Measurements from ENCODE around the gene CNNM3.
A peak's percentile ranks its signal among the peaks of the same experiment; 100 is the strongest.

Gene CNNM3

DNA sequence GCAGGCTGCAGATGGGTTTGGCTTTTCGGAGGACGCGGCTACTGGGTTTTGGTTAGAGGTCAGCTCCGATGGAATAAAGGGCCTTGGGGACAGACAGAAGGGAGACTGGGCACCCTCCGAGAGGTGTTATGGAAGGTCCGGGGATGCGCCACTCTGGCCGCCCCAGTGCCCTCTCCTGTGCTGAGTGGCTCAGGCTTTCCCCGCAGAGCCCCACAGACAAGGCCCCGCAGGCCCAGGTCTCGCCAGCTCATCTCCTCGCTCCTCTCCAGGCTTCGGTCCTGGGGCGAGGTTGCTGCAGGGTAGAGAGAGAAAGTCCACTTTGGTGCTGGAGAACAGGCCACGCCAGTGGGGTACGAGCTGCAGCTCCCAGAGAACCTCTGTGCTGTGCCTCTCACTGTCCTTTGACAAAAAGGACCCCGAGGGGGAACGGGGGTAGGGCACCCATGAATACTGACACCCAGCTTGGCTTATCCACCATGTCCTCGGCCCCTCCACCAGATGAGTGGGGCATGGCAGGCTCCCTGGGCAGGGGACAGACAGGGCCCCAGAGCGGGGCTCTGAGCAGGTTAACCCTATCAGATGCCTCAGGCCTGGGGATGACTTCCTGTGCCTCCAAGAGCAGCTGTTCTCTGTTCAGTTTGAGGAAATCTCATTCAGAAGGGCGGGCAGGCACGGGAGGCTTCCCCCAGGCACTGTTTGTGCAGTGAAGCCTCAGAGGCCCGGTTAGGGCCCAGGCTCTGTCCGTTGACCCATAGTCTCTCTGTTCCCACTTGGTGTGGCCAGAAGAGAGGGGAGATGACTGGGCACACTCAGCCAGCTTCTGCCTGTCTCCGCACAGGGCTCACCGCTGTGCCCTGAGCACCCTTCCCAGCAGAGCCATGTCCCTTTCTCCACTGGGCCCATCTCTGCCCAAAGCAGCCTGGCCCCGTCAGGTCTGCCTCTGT lies 15.7 kb upstream of the CNNM3 start:
- peaks cover 13 to 42% of the 10 kb centered on the region in 2 experiments for H3K36me3 ChIP-seq (ENCODE audit: control insufficient read depth in 1 of 2, insufficient read depth in 2 of 2, low read depth in 1 of 2, low read length in 2 of 2)
- no peak overlapping the region for H2BK120ac ChIP-seq (ENCODE audit: low read depth, low read length)
- no peaks in the 10 kb centered on the region for H3K27me3 ChIP-seq (ENCODE audit: control insufficient read depth in 1 of 2, insufficient read depth in 1 of 2, low read length in 2 of 2)
- no peak overlapping the region for H3K4ac ChIP-seq (ENCODE audit: low read depth in 1 of 2, low read length in 2 of 2)
- no peak overlapping the region for H2AFZ ChIP-seq (ENCODE audit: low read depth, low read length)
- H3K4me1 ChIP-seq (ENCODE audit: control insufficient read depth, insufficient read depth, low read depth, low read length), result peaks cover 7% of the 10 kb centered on the region
- no peak overlapping the region for H3K18ac ChIP-seq (ENCODE audit: low read depth in 1 of 2, low read length in 2 of 2)
- no peaks in the 10 kb centered on the region for H3K9me3 ChIP-seq (ENCODE audit: control insufficient read depth, low read length)
- H3K4me2 ChIP-seq (ENCODE audit: low read length, poor library complexity, severe bottlenecking), result no peak overlapping the region
- H3K23ac ChIP-seq (ENCODE audit: low read length in 2 of 2), result no peak overlapping the region
- DNase-seq, result no peak
- no peak overlapping the region for H2AK5ac ChIP-seq (ENCODE audit: low read length, severe bottlenecking)
- peak overlapping the region in 1 of 2 experiments; percentile 45 for H3K14ac ChIP-seq (ENCODE audit: low read length in 2 of 2)
- H4K8ac ChIP-seq (ENCODE audit: low read length), result peak overlapping the region; percentile 45
- H3K9ac ChIP-seq (ENCODE audit: low read length), result no peak overlapping the region
- H2BK15ac ChIP-seq (ENCODE audit: low read depth, poor library complexity, severe bottlenecking), result no peak overlapping the region
- no peak overlapping the region for H2BK5ac ChIP-seq (ENCODE audit: low read depth, low read length, poor library complexity, severe bottlenecking)
- peak overlapping the region; percentile 43 for H4K91ac ChIP-seq (ENCODE audit: low read length)
- H3K79me1 ChIP-seq (replicated peaks; ENCODE audit: low read length, poor library complexity, severe bottlenecking), result peaks cover 4% of the 10 kb centered on the region
- no peak overlapping the region for H2BK12ac ChIP-seq (ENCODE audit: low read length in 2 of 2)
- H3K27ac ChIP-seq (ENCODE audit: low read length, poor library complexity, severe bottlenecking), result no peak overlapping the region
- 94% methylated on average over 27 of the region's 27 CpGs for WGBS
- H3K4me3 ChIP-seq (ENCODE audit: insufficient read depth in 1 of 2, low read depth in 1 of 2, low read length in 2 of 2), result no peak overlapping the region

DNA sequence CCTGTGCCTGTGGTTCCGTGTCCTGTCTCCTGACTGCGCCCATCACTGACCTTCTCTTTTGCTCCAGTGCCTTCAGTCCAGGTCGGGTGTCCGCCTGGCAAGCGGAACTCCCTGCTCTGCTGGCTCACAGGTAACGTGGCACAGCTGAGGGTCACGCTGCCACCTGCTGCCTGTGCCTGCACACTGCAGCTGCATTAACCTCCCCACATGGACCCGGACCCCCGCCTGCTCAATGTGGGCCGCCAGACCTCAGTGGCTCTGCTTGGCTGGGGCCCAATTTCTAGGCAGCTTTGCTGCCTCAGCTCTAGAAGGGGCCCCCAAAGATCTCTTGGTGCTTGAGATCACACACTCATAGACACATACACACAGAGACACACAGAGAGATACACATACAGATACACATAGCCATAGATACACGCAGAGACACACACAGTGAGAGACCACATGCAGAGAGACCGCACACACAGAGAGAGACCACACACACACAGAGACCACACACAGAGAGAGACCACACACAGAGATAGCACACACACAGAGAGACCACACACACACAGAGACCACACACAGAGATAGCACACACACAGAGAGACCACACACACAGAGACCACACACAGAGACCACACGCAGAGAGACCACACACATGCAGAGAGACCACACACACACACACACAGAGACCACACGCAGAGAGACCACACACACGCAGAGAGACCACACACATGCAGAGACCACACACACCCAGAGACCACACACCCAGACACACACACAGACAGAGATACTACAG lies 14.9 kb upstream of the CNNM3 start:
- Histone ChIP-seq H3K9me3 (ENCODE audit: control insufficient read depth, low read length) (no peaks in the 10 kb centered on the region), H2BK15ac (ENCODE audit: low read depth, poor library complexity, severe bottlenecking) (no peak overlapping the region), H3K14ac (ENCODE audit: low read length in 2 of 2) (no peak overlapping the region), H2AK5ac (ENCODE audit: low read length, severe bottlenecking) (no peak overlapping the region), H4K8ac (ENCODE audit: low read length) (peak overlapping the region; percentile 45), H3K27ac (ENCODE audit: low read length, poor library complexity, severe bottlenecking) (no peak overlapping the region), H2BK5ac (ENCODE audit: low read depth, low read length, poor library complexity, severe bottlenecking) (no peak overlapping the region), H3K9ac (ENCODE audit: low read length) (no peak overlapping the region), H3K4me3 (ENCODE audit: insufficient read depth in 1 of 2, low read depth in 1 of 2, low read length in 2 of 2) (no peak overlapping the region), H3K23ac (ENCODE audit: low read length in 2 of 2) (no peak overlapping the region), H3K4me2 (ENCODE audit: low read length, poor library complexity, severe bottlenecking) (no peak overlapping the region), H3K36me3 (ENCODE audit: control insufficient read depth in 1 of 2, insufficient read depth in 2 of 2, low read depth in 1 of 2, low read length in 2 of 2) (peaks cover 13 to 42% of the 10 kb centered on the region in 2 experiments), H3K4me1 (ENCODE audit: control insufficient read depth, insufficient read depth, low read depth, low read length) (peaks cover 7% of the 10 kb centered on the region), H3K79me1 (replicated peaks; ENCODE audit: low read length, poor library complexity, severe bottlenecking) (no peaks in the 10 kb centered on the region), H2BK12ac (ENCODE audit: low read length in 2 of 2) (no peak overlapping the region), H2BK120ac (ENCODE audit: low read depth, low read length) (no peak overlapping the region), H3K27me3 (ENCODE audit: control insufficient read depth in 1 of 2, insufficient read depth in 1 of 2, low read length in 2 of 2) (no peaks in the 10 kb centered on the region), H4K91ac (ENCODE audit: low read length) (peak overlapping the region; percentile 43), H3K18ac (ENCODE audit: low read depth in 1 of 2, low read length in 2 of 2) (no peak overlapping the region), H3K4ac (ENCODE audit: low read depth in 1 of 2, low read length in 2 of 2) (no peak overlapping the region), H2AFZ (ENCODE audit: low read depth, low read length) (no peak overlapping the region)
- DNase-seq, result peak; percentile 42
- 69% methylated on average over 15 of the region's 15 CpGs for WGBS

DNA sequence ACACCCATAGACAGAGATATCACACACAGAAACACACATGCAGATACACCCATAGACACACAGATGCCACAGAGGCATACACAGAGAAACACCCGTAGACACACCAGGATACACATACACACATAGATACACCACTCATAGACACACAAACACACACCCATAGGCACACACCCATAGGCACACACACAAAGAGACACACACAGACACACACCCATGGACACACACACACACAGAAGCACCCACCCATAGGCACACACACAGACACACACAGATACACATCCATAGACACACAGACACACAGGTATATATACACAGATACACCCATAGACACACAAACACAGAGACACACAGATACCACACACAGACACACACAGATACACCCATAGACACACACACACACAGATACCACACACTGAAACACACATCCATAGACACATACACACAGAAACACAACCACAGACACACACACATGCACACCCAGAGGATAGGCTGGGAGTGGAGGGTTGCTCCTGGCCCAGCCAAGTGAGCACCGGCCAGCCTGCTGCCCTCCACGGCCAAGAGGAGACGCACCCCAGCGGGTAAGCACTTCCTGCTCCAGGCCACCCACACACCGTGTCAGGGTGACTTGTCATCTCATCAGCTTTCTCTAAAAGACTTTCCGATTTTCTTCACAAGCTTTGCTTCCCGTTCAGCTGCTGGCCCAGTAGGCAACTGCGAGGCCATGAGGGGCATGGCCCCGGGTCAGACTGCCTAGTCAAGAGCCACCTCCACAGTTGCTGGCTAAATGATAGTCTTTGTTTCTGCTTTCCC lies 14.1 kb upstream of the CNNM3 start:
- Histone ChIP-seq H3K9ac (ENCODE audit: low read length) (no peak overlapping the region), H2AK5ac (ENCODE audit: low read length, severe bottlenecking) (no peak overlapping the region), H2AFZ (ENCODE audit: low read depth, low read length) (no peak overlapping the region), H3K27me3 (ENCODE audit: control insufficient read depth in 1 of 2, insufficient read depth in 1 of 2, low read length in 2 of 2) (no peaks in the 10 kb centered on the region), H3K4ac (ENCODE audit: low read depth in 1 of 2, low read length in 2 of 2) (no peak overlapping the region), H3K18ac (ENCODE audit: low read depth in 1 of 2, low read length in 2 of 2) (no peak overlapping the region), H3K4me1 (ENCODE audit: control insufficient read depth, insufficient read depth, low read depth, low read length) (peaks cover 9% of the 10 kb centered on the region), H2BK5ac (ENCODE audit: low read depth, low read length, poor library complexity, severe bottlenecking) (no peak overlapping the region), H3K27ac (ENCODE audit: low read length, poor library complexity, severe bottlenecking) (no peak overlapping the region), H2BK120ac (ENCODE audit: low read depth, low read length) (no peak overlapping the region), H4K91ac (ENCODE audit: low read length) (no peak overlapping the region), H3K4me2 (ENCODE audit: low read length, poor library complexity, severe bottlenecking) (no peak overlapping the region), H3K9me3 (ENCODE audit: control insufficient read depth, low read length) (no peaks in the 10 kb centered on the region), H2BK12ac (ENCODE audit: low read length in 2 of 2) (no peak overlapping the region), H2BK15ac (ENCODE audit: low read depth, poor library complexity, severe bottlenecking) (no peak overlapping the region), H3K4me3 (ENCODE audit: insufficient read depth in 1 of 2, low read depth in 1 of 2, low read length in 2 of 2) (no peak overlapping the region), H3K36me3 (ENCODE audit: control insufficient read depth in 1 of 2, insufficient read depth in 2 of 2, low read depth in 1 of 2, low read length in 2 of 2) (peaks cover 13 to 42% of the 10 kb centered on the region in 2 experiments), H3K23ac (ENCODE audit: low read length in 2 of 2) (no peak overlapping the region), H3K79me1 (replicated peaks; ENCODE audit: low read length, poor library complexity, severe bottlenecking) (no peaks in the 10 kb centered on the region), H4K8ac (ENCODE audit: low read length) (no peak overlapping the region), H3K14ac (ENCODE audit: low read length in 2 of 2) (no peak overlapping the region)
- no peak for DNase-seq
- 89% methylated on average over 10 of the region's 10 CpGs for WGBS
